Measurements from ENCODE around the gene SLC35F1. TPM values are rescaled to one million over a fixed set of nuclear protein-coding genes. Genes with fewer than 3 reads are reported as not detected.
A peak's percentile ranks its signal among the peaks of the same experiment; 100 is the strongest.

Gene SLC35F1
- total RNA-seq, 1 experiment from 2014 or later, result 4.3 TPM

DNA sequence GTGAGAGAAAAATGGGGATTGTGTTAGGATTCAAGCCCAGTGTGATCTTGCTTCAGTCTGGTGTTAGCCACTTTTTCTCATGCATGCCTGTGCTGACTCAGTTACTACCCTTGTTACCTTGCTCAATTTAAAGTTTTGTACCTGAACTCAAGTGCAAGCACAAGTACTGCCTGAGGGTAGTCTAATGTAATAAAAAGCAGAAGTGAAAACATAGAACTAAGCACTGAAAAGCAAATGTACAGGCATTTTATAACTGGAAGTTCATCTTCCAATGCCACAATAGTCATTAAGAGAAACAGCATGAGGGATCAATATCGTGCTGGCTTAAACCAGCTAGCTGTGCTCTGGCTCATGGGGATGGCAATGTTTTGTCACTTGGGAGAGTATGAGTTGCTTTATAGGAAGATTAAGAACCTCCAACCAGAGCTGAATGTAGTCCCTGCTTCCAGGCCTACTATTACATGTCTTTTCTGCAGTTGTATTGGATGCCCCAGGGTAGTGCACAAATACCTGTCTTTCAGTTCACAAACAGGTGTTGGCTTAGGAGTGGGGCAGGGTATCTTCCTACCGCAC lies 48.7 kb downstream of the SLC35F1 start:
- no peaks in the 10 kb centered on the region for H3K36me3 Mint-ChIP-seq (ENCODE audit: insufficient read depth in 1 of 3, low read depth in 3 of 3)
- Histone ChIP-seq H4K91ac (ENCODE audit: insufficient read length, low read depth, low read length) (no peak overlapping the region), H2BK12ac (ENCODE audit: insufficient read length, low read depth, low read length) (no peak overlapping the region), H2BK120ac (ENCODE audit: low read depth, low read length, poor library complexity, severe bottlenecking) (no peak overlapping the region), H3T11ph (ENCODE audit: low read length) (no peak overlapping the region), H2BK15ac (ENCODE audit: low read depth, low read length) (no peak overlapping the region), H2AK5ac (ENCODE audit: insufficient read length, low read length) (no peak overlapping the region), H2BK5ac (ENCODE audit: insufficient read length, low read length) (no peak overlapping the region), H3K79me1 (ENCODE audit: insufficient read depth, low read depth, low read length, poor library complexity, severe bottlenecking) (no peaks in the 10 kb centered on the region), H4K5ac (ENCODE audit: insufficient read length, low read depth, low read length) (peak overlapping the region; percentile 12), H2AFZ (ENCODE audit: low read length) (no peak overlapping the region), H3K27ac (ENCODE audit: insufficient read length, low read depth, low read length) (no peak overlapping the region), H3K9ac (ENCODE audit: extremely low read depth, insufficient read length, low read length) (no peak overlapping the region), H3K4me1 (ENCODE audit: insufficient read depth, low read length) (no peaks in the 10 kb centered on the region), H3K14ac (ENCODE audit: insufficient read depth, low read length) (no peak overlapping the region), H3K27me3 (ENCODE audit: insufficient read depth, low read length) (no peaks in the 10 kb centered on the region), H3K79me2 (ENCODE audit: insufficient read depth, low read length) (no peaks in the 10 kb centered on the region), H3K18ac (ENCODE audit: insufficient read length, low read depth, low read length) (no peak overlapping the region), H3K56ac (ENCODE audit: insufficient read length, low read depth, low read length) (no peak overlapping the region), H4K8ac (replicated peaks; ENCODE audit: insufficient read length, low read depth, low read length) (no peak overlapping the region), H3K23me2 (ENCODE audit: insufficient read length, low read depth, low read length, poor library complexity, severe bottlenecking) (no peaks in the 10 kb centered on the region), H2BK20ac (ENCODE audit: low read depth, low read length, poor library complexity, severe bottlenecking) (no peak overlapping the region), H3K4ac (ENCODE audit: low read depth, low read length) (no peak overlapping the region), H3K9me3 (ENCODE audit: control insufficient read depth, low read depth, low read length) (no peaks in the 10 kb centered on the region), H4K20me1 (ENCODE audit: control insufficient read depth, insufficient read depth, insufficient read length) (no peaks in the 10 kb centered on the region), H3K4me2 (ENCODE audit: insufficient read depth, insufficient read length, low read length) (no peak overlapping the region), H3K23ac (ENCODE audit: insufficient read length, low read depth, low read length) (no peak overlapping the region)
- H3K27ac Mint-ChIP-seq, result peak overlapping the region in 1 of 3 experiments; percentile 84; a peak in 1 of 7 replicates
- TF ChIP-seq, protein P1, sequence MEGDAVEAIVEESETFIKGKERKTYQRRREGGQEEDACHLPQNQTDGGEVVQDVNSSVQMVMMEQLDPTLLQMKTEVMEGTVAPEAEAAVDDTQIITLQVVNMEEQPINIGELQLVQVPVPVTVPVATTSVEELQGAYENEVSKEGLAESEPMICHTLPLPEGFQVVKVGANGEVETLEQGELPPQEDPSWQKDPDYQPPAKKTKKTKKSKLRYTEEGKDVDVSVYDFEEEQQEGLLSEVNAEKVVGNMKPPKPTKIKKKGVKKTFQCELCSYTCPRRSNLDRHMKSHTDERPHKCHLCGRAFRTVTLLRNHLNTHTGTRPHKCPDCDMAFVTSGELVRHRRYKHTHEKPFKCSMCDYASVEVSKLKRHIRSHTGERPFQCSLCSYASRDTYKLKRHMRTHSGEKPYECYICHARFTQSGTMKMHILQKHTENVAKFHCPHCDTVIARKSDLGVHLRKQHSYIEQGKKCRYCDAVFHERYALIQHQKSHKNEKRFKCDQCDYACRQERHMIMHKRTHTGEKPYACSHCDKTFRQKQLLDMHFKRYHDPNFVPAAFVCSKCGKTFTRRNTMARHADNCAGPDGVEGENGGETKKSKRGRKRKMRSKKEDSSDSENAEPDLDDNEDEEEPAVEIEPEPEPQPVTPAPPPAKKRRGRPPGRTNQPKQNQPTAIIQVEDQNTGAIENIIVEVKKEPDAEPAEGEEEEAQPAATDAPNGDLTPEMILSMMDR (conservative IDR thresholded peaks at IDR 0.05), result no peak
- peaks cover 15 to 18% of the 10 kb centered on the region in 2 experiments for H3K4me1 Mint-ChIP-seq
- WGBS (ENCODE audit: extremely low coverage, insufficient read length, low lambda C conversion rate), result no CpG with 5 or more reads among the region's 2 CpGs
- DNase-seq, result no peak
- no peaks in the 10 kb centered on the region for H3K9me3 Mint-ChIP-seq
- no peaks in the 10 kb centered on the region for H3K27me3 Mint-ChIP-seq (ENCODE audit: low read depth)
- H3K4me3 Mint-ChIP-seq, result no peak overlapping the region
